Dermis blood vessel endothelial cell (primary cell): ENCODE data around the gene TEX50. TPM values are rescaled to one million over a fixed set of nuclear protein-coding genes. Genes with fewer than 3 reads are reported as not detected.
A peak's percentile ranks its signal among the peaks of the same experiment; 100 is the strongest.
"Not testable (repeated sequence)": the region's sequence is repeated elsewhere in the genome, so short reads cannot be mapped to it uniquely, and the experiment has no call there.

Source experiments
- DNase-seq: peaks from one replicate; pipeline ENCODE4 v3.0.0; 2010
- total RNA-seq: library from RNA; depleted of rRNA; stranded (reverse); fragments of >200 nt; gene quantifications from 2 replicates; pipeline ENCODE4 v1.2.3, GENCODE V29; 2014

TEX50 gene, protein sequence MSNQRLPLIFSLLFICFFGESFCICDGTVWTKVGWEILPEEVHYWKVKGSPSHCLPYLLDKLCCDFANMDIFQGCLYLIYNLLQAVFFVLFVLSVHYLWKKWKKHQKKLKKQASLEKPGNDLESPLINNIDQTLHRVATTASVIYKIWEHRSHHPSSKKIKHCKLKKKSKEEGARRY
- not detected in 2 replicates for total RNA-seq

GRCh38 chr1:173635116-173635515, at the start of gene TEX50:
TEX50 (plus strand) TSS chr1:173635338; CDS start chr1:173635522, 184 bp downstream.
- no peak for DNase-seq

DNA sequence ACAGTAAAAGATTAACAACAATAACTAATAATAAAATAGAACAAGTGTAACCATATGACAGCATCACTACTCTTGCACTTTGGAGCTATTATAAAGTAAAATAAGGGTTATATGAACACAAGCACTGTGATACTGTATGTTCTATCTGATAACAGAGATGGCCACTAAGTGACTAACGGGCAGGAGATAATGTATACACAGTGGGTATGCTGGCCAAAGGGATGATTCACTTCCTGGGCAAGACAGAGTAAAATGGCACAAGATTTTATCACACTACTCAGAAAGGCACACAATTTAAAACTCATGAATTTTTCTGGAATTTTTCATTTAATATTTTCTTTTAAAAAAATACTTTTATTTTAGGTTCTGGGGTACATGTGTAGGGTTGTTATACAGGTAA, 44.6 kb upstream of the TEX50 start:
- DNase-seq, result peak; percentile 16

DNA sequence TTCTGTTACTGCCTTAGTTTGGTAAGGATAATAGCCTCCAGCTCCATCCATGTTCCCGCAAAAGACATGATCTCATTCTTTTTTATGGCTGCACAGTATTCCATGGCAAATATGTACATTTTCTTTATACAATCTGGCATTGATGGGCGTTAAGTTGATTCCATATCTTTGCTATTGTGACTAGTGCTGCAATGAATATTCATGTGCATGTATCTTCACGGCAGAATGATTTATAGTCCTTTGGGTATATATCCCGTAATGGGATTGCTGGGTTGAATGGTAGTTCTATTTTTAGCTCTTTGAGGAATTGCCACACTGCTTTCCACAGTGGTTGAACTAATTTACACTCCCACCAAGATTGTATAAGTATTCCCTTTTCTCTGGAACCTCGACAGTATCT, 44.0 kb upstream of the TEX50 start:
- DNase-seq, result not testable (repeated sequence)

DNA sequence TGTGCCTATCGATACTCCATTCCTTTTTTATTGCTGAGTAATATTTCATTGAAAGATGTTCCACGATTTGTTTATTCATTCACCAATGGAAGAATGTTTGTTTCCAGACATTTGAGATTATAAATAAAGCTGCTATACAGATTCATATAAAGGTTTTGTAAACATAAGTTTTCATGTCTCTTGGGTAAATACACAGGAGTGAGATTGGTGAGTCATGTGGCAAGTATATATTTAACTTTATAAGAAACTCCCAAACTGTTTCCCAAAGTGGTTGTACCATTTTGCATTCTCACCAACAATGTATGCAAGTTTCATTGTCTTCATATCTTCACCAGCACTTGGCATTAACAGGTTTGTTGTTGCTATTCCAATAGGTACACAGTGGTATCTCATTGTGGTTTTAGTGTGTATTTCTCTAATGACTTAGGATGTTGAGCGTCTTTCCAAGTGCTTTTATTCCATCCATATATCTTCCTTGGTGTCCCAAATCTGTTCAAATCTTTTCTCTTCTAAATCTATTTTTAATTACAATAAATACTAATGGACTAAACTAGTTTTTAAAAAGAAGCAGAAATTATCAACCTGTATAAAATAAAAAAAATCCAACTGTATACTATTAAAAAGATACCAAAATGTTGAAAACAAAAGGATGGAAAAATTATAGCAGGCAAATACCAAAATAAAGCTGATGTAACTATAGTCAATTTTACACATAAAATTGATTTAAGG, 38.9 kb upstream of the TEX50 start:
- no peak for DNase-seq

DNA sequence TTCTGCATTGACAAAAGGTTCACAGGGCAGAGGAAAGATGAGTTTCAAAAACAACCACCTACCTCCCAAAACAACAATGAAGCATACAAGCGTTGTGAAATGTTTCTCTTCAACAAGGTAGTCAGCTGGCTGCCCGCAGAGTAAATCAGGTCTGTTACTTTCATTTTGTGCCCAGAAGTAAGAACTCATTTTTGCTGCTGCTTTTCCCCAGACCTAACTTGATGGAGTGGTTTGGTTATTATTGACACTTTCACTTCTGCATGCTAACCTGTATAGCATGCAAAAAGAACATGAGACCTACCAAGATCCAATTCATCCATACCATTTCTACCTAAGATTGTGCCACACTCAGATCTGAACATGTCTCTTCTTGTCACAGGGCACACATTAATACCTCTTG, 33.5 kb upstream of the TEX50 start:
- no peak for DNase-seq

DNA sequence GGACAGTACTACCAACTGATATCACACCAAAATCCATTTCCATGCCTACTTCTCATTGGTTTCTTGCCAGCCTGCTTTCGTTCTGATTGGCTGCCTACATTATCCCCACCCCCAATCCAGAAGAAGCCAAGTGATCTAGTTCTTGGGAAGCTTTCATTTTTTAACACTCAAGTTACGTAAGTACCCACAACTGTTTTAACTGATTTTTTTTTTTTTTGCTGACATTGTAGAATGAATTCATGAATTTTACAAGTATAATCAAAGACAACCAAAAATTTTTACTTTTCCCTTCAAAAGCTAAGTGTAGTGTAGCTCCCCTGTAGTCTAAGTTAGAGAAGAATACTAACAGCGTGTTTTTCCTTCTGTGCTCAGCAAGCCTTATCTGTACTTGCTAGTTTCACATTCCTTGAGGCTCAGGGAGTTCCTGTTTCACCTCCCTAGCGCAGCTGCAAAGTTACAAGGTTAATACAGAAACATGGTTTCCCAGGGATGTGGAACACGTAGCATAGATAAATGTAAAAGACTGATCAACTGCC, 32.0 kb upstream of the TEX50 start, which contains the start of gene SLC9C2:
TSS of gene SLC9C2 (minus strand) at position 17 of the 536 bp plus-strand sequence. CDS start 1,296 bp downstream, outside the sequence.
- DNase-seq, result peak; percentile 66

- DNase-seq, result no peak
Measured at GRCh38 chr1:173608503-173609216, 26.5 kb upstream of the TEX50 start.

DNA sequence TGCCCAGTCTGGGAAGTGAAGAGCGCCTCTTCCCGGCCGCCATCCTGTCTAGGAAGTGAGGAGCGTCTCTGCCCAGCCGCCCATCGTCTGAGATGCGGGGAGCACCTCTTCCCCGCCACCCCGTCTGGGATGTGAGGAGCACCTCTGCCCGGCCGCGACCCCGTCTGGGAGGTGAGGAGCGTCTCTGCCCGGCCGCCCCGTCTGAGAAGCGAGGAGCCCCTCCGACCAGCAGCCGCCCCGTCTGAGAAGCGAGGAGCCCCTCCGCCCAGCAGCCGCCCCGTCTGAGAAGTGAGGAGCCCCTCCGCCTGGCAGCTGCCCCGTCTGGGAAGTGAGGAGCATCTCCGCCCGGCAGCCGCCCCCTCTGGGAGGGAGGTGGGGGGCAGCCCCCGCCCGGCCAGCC, 22.1 kb upstream of the TEX50 start:
- DNase-seq, result not testable (repeated sequence)

- DNase-seq, result no peak
Measured at GRCh38 chr1:173616859-173617258, 18.3 kb upstream of the TEX50 start.

GRCh38 chr1:173627269-173627668, 7.9 kb upstream of the TEX50 start:
- no peak for DNase-seq

DNA sequence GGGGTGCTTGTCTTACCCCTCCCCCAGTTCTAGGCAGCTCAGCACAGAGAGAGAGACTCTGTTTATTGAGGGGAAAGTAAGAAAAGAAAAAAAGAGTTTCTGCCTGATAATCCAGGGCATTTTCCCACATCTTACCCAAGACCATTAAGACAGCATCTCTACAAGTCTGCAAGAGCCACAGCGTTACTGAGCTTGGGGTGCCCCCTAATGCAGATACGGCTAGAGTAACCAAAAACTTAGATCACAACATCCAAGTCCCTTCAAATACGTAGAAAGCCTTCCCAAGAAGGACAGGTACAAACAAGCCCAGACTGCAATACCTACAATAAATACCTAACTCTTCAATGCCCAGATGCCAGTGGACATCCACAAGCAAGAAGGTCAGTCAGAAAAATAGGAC, 6.2 kb upstream of the TEX50 start:
- peak; percentile 3 for DNase-seq

- not testable (repeated sequence) for DNase-seq
Measured at GRCh38 chr1:173637236-173638042, 2.3 kb downstream of the TEX50 start.

DNA sequence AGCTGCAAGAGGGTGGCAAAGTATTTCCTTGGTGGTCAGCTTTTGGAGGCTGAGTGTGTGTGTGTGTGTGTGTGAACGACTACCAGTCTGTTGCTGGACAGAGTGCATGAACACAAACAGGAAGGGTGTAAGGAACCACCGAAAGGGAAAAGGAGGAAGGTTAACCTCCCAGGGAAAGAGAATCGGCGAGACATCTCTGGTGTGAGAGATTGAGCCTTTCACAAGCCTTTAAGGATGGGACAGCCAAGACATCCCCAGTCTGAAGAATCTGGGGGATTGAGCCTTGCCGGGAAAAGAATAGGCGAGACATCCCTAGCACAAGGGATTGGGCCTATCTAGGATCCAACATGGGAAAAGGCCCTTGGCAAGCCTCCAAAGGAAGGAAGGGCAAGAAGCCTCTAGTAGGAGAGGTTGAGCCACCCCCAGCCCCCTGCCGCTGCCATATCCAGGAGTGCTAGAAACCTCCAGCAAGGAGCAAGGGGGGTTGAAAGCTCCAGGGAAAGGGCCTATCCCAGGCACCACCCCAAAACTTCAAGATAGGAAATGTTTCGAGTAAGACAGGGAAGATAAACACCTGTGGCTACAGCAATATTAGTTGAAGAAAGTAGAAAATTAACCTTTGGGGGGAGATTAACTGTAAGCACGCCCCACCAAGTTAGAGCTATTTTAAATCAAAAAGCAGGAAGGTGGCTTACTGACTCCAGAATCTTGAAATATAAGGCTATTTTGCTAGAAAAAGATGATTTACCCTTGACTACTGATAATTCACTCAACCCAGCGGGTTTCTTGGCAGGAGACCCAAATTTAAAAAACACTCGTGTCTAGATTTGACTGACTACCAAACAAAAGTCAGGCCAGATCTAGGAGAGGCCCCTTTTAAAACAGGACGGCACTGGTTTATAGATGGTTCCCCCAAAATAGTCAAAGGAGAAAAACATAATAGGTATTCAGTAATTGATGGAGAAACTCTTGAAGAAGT, 3.2 kb downstream of the TEX50 start:
- no peak for DNase-seq

DNA sequence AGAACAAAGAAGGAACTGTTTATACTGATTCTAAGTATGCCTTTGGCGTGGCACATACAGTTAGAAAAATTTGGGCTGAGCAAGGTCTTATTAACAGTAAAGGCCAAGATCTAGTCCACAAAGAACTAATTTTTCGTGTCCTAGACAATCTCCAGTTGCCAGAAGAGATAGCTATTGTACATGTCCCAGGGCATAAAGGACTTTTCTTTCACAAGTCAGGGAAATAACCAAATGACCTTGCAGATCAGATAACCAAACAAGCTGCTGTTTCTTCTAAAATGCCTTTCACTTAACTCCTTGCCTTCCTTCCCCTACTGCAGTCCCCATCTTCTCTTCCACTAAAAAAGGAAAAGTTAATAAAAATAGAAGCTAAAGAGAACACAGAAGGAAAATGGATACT, 4.0 kb downstream of the TEX50 start:
- DNase-seq, result no peak

DNA sequence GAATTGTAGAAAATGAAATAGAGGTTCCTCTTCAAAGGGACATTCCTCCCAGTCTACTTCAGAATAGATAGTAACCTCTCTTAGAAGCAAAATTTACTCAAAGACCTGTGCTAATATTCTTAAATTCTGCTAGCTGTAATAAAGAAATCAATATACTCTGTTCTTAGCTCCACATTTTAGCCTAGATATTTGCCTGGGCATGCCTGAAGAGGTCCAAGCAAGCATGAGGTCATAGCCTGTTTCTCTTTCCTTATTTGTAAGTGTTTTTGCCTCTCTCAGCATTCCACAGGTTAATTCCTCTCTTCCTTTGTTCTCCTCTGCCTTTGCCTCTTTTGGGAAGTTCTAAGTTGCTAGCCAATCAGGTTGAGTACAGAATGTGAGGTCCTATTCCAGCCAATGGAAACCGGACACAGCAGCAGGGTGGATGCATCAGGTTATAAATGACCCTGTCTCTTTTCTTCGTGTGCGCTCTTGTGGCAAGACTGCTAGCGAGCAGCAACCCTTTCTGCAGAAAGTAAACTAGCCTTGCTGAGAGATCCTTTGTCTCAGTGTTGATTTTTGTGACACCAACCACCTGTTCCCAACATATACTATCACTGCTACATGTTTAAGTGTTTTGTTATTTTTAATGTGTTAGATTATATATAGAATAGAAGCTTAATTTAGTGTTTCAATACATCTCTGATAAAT, 7.5 kb downstream of the TEX50 start:
- DNase-seq, result not testable (repeated sequence)

DNA sequence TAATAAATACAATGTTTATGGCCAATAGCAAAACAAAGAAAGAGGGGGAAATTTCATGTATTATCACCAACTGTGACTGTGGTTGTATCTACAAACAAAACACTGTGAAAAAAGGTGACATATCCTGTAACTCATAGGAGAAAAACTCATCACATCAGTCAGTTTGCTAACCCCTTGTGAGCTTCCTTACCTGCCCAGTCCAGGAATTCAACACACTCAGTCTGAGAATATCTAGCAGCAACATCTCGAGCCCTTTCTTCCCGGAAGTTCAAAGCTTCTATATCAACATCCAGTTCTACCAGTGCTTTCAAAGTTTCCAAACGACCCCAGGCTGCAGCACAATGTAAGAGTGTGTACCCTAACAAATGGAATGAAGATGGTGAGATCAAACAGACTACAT, 11.5 kb downstream of the TEX50 start:
- no peak for DNase-seq

DNA sequence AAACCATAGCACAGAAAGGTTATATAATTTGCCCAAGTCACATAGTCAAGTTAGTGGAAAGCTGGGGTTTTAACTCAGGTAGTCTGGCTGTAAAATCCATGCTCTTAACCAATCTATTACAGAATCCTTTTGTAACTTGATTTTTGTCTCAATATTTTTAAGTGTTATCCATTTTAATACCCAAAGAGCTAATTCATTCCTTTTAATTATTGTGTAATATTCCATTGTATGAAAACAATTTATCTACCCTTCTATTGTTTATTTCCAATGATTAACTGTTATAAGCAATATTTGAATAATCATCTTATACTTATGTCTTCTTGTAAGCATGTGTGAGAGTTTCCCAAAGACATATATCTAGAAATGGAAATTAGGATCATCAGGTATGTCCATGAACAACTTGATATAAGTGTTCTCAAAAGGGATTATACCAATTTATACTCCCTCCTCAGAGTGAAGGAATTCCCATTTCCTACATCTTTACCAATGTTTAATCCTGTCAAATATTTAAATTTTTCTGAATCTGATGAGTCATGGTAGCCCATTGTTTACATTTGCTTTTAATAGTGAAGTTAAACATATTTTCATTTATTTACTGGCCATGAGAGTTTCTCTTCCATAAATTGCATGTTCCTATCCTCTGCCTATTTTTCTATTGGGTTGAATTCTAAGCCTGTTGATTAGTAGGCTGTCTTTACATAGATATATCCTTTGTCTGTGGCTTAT, 13.9 kb downstream of the TEX50 start:
- no peak for DNase-seq

DNA sequence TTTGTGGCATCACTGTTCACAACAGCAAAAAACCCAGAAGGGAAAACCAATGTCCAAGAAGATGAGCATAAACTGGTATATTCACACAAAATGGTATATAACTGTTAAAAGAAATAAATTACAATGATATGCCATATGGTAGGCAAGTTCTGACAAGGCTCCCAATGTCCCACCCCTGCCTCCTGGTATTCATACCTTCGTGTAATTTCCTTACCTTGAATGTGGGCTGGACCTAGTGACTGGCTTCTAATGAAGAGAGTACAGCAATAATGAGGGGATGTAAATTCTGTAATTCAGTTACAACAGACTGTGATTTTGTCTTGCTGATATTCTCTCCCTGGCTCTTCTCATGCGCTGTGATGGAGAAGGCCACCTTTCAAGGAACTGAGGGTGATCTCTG, 25.2 kb downstream of the TEX50 start:
- DNase-seq, result no peak

- DNase-seq, result no peak
Measured at GRCh38 chr1:173661271-173661670, 26.1 kb downstream of the TEX50 start.

DNA sequence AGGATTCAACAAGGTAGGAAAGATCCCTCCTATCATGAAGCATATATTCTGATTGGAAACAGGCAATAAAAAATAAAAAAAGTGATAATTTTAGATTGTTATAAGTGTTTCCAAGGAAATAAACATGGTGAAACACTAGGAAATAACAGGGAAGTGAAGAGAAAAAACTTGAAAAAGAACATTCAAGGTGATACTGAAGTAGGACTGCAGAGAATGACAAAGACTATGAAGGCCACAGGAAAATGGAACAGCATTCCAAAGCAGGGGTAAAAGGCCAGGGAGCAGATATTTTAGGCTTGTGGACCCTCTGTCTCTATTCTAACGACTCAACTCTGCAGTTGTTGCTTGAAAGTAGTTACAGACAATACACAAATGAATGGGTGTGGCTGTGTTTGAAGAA, 26.6 kb downstream of the TEX50 start:
- DNase-seq, result no peak
